HG03064 (cell line): Measurements from ENCODE around the gene BCL6B.

Experiments
- ATAC-seq: cut with Tn5 transposase; IDR thresholded peaks from one replicate; pipeline ENCODE4 v1.9.1; 2021; ENCODE audit warnings: low read depth; ENCODE audit not compliant: unreplicated experiment

Gene BCL6B

DNA sequence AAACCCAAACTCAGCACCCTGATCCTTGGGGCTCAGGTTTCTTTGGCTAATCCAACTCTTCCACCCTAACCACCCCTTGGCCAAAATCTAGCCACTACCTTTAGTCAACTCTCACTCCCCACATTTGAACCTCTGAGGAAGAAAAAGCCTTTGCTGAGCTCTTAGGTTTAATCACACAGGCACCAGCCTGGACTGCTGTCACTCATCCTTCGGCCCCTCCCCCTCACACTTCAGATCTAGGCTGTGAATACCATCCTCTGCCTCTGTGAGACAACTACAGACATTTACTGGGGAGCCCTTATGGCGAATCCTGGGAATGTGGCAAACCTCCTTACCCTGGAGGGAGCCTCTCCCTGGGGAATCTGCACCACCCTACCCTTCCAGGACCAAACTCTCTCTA, 15.7 kb upstream of the BCL6B start:
- no peak for ATAC-seq

- no peak for ATAC-seq
Observed at GRCh38 chr17:7010523-7010922, 12.3 kb upstream of the BCL6B start.

DNA sequence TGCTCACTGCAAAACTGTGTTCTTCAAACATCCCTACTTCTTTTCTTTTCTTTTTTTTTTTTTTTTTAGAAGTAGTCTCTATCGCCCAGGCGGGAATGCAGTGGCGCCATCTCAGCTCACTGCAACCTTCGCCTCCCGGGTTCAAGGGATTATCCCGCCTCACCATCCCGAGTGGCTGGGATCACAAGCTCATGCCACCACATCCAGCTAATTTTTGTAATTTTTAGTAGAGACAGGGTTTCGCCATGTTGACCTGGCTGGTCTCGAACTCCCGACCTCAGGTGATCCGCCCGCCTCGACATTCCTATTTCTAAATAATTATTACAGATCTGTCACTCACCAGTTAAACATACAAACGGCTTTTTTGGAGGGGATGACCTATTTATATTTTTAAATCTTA, 11.4 kb upstream of the BCL6B start:
- ATAC-seq: no peak

DNA sequence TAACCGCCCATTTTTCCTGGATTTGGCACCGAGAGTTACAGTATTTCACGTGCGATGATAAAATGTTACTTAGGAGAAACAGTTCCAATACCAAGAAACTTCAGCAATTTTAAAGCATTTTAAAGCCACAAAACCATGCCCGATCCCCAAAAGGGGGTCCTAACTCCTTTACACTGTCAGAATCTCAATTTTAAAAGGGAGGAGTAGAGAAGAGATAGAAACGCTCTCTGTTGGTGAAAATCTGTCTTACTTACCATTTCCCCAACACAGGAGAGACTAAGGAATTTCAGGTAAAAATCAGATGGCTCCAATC, 11.0 kb upstream of the BCL6B start:
- ATAC-seq: no peak

- peak; percentile 75 for ATAC-seq
Observed at GRCh38 chr17:7014261-7014994, 8.4 kb upstream of the BCL6B start.

DNA sequence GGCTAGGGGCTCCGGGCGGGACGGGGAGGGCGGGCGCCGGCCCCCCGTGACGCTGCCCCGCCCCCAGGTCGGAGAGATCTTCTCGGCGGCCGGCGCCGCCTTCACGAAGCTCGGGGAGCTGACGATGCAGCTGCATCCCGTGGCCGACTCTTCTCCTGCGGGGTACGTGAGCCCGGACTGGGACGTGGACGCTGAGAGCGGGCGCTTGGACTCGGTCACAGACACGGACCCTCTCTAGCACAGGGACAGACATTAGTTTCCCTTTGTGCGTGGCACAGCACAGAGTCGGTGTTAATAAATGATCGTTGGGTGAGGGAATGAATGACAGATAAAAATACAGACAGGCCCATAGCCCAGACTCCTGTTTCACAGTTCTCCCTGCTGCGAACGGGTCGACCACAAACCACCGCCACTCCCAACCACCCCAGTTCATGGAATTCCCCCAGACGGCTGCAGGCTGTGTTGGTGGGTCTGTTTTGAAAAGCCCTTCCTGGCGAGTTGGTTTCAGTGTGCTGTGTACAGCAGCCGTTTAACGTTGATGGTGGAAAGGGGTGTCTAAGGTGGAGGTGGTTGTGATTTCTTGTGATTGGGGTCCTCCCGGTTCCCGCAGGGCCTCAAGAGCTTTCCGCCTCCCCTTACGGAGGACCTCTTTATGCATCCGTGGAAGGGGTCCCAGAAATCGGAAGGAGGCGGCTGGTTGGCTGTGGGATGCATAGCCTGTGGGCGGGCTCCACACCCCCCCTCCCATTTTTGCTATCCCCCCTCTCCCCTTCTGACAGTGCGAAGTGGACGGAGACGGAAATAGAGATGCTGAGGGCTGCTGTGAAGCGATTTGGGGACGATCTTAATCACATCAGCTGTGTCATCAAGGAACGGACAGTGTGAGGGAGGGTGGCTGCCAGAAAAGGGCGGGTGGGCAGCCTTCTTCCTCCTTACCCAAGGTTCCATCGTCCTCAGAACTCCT, 7.6 kb upstream of the BCL6B start:
- peak; percentile 5 for ATAC-seq

GRCh38 chr17:7016418-7016817, 6.4 kb upstream of the BCL6B start:
- ATAC-seq: no peak

DNA sequence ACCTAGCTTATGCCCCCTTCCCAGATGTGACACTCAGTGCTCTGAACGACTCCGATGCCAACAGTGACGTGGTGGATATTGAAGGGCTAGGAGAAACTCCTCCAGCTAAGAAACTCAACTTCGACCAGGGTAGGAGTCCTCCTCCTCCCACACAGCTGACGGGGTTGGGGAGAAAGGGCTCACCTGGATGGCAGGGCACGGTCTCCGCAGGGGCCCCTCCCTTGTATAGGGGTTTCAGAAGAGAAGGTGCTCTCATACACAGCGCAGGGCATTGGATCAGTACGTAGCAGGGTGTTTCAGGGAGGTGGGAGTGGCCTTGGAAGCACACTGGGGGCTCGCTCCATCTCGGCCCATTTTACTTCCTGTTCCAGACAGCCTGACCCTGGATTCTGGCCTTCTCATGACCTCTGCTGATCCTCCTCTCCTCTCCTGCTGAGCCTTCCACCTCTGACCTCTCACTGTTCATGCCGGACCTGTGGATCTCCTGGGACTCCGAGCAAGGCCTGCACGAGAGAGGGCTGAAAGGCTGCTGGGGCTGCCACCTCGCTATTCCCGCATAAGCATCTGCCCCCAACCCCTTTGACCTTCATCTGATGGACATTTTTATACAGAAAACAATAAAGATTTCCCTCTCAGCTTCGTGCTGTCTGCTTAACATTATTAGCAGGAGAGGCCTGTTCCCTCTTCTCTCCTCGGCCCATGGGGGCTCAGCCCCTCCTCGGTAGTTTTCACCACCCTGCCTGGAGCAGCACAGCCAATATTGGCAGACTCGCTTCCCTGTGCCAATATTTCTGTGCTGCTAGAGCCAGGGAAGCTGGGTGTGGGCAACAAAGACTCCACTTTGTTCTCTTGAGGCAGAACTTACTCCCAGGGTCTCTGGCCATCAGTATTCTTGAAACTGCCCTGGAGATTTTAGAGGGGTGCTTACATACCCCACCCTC, 5.7 kb upstream of the BCL6B start:
- no peak for ATAC-seq

DNA sequence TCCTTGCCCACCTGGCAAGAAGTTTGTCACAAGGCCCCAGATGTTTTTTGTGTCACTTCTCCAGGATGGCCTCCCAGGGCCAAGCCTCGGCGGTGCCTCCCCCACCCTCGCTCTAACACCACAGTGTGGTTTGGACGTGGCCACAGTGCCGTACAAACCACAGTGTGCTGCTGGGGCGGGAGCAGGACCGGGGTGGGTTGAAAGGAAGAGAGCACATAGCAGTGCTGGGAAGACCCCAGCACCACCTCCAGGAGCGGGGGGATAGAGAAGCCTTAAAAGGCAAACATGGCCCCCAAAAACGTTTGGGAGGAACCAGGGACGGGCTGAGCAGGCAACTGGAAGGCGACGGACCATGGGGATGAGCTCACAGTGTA, 5.0 kb upstream of the BCL6B start:
- ATAC-seq: no peak

DNA sequence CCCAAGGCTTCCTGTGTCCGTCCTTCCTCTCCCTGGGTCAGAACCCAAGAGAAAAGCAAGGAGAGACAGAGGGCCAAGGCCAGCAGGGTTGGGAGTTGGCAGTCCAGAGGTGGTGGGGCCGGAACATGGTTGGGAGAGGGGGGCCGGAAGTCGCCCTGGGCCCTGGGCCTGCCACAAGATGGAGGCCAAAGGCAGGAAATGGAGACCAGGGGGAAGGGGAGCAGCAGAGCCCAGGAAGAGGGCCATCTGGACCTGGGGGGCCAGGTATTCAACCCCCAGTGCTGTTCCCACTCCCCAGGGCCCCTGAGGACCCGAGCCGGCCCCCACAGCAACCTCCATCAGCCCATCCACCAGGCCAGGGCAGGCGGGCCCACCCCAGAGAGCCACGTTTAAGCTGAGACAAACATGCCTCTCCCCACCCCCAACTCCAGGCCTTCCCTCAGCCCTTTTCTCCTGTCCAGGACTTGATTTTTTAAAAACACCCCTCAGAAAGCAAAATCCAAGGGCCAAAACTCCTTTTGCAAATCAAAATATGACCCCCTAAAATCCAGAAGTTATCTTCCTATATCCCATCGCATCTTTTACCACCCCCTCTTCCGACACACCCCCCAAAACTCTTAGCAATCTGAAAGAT, 4.4 kb upstream of the BCL6B start:
- ATAC-seq: no peak

DNA sequence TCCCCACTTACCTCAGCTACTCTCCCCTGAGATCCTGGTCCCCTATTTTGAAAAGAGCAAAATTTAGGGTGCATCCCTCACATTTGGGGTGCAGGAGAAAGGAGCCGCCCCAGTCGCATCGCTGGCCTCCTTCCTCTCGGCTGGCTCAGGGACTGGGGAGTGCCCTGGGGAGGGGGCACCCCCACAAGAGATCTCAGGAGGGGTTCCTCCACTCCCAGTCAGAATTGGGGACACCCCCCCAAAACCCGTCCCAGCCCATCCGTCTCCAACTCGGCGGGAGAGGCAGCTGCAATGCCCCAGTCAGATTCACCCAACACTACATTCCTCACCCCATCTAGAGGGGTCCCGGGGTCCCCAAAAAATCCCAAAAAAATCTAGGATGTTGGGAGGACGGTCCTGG, 3.5 kb upstream of the BCL6B start:
- ATAC-seq: no peak

- no peak for ATAC-seq
Observed at GRCh38 chr17:7019839-7020519, 2.9 kb upstream of the BCL6B start.

GRCh38 chr17:7020894-7021664, 1.8 kb upstream of the BCL6B start:
- ATAC-seq: no peak

- no peak for ATAC-seq
Observed at GRCh38 chr17:7021993-7022778, 664 bp upstream of the BCL6B start.

- ATAC-seq: no peak
Observed at GRCh38 chr17:7023576-7024401, 939 bp downstream of the BCL6B start.

GRCh38 chr17:7024402-7024785, 1.5 kb downstream of the BCL6B start:
- no peak for ATAC-seq

DNA sequence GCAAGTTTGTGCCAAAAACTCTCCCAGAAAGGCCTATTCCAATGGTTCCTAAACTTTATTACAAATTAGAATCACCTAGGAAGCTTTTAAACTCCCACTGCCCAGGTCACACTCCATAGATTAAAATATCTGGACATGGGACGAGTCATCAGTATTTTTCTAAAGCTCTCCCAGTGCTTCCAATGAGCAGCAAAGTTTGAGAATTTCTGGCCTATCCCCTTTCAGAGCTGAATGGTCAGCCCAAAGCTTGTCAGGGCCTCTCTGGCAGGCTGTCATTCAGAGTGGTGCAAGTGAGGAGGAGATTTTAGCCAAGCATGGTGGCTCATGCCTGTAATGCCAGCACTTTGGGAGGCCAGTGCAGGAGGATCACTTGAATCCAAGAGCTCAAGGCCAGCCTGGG, 2.4 kb downstream of the BCL6B start:
- no peak for ATAC-seq
